ENCODE data around the gene AR.

AR gene

DNA sequence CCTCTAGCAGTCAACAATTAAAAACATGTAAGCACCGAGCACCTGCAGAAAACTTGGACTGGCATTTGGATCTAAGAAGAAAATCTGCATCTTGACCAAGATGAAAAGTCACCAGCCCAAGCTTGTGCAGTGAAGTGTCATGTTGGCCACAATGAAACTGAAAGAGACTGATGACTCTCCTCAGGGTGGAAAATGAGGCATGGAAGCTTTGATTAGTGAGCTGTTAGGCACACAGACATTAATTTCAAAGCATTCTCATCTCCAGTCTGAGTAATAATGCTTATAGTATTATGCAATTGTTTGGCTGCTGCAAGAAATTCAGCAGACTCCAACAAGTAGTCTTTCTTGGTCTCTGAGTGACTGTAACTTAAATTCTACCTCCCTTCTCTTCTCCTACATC is 150.1 kb downstream of the AR start:
- Histone ChIP-seq H3K4me3 (ENCODE audit: low read length) (no peak overlapping the region), H3K36me3 (ENCODE audit: control insufficient read depth, insufficient read depth, low read length) (no peaks in the 10 kb centered on the region), H3K27ac (ENCODE audit: low read length) (no peak overlapping the region), H3K4me1 (ENCODE audit: control insufficient read depth, insufficient read depth, low read length) (no peaks in the 10 kb centered on the region), H3K27me3 (ENCODE audit: control insufficient read depth, insufficient read depth, low read length) (no peaks in the 10 kb centered on the region), H3K9me3 (ENCODE audit: control insufficient read depth, insufficient read depth, low read length) (no peaks in the 10 kb centered on the region)
- WGBS (ENCODE audit: insufficient coverage, insufficient read length) = no CpG with 5 or more reads among the region's 1 CpG
- DNase-seq (ENCODE audit: low read depth, low spot score) = no peak

DNA sequence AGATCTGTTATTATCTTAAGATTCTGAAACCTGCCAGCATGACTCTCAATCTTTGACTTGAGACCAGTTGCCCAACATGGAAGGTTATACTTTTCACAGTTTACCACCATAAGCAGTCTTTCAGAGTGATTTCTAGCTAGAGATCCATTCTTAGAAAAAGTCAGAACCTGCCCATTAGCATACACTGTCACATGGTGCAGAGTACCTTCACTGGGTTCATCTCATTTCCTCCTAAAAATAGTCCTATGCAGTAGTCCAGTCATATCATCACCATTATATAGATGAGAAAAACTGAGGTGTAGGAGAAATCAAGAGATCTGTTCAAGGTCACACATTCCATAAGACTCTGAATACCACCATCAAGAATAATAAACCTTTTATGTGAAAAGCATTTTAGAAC is 153.6 kb downstream of the AR start:
- H3K9me3 ChIP-seq (ENCODE audit: control insufficient read depth, insufficient read depth, low read length) = no peaks in the 10 kb centered on the region

DNA sequence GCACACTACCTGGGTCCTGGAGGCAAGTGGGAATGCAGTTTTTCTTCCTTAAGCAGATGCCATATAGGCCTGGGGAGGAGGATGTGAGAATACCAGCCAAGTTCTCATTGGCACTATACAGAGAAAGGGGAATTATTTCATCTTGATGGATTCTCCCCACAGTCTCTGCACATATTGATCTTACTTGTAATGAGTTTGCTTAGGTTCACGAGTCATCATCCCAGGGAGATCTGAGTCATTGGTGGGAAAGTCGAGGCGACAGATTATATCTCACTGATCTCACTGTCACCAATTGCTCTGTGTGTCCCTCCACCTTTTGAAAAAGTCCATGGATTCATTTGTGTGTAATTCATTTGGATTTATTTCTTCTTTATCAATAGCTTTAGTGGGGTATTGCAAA is 156.8 kb downstream of the AR start:
- no peaks in the 10 kb centered on the region for H3K9me3 ChIP-seq (ENCODE audit: control insufficient read depth, insufficient read depth, low read length)
- no peak overlapping the region for H3K27ac ChIP-seq (ENCODE audit: low read length)
- DNase-seq (ENCODE audit: low read depth, low spot score) = no peak
- H3K4me3 ChIP-seq (ENCODE audit: low read length) = no peak overlapping the region
- no peaks in the 10 kb centered on the region for H3K36me3 ChIP-seq (ENCODE audit: control insufficient read depth, insufficient read depth, low read length)
- H3K4me1 ChIP-seq (ENCODE audit: control insufficient read depth, insufficient read depth, low read length) = no peaks in the 10 kb centered on the region
- H3K27me3 ChIP-seq (ENCODE audit: control insufficient read depth, insufficient read depth, low read length) = no peaks in the 10 kb centered on the region
- no CpG with 5 or more reads among the region's 3 CpGs for WGBS (ENCODE audit: insufficient coverage, insufficient read length)

More for the DNA sequence above, 153.6 kb downstream of the AR start:
- Histone ChIP-seq H3K27ac (ENCODE audit: low read length) (no peak overlapping the region), H3K27me3 (ENCODE audit: control insufficient read depth, insufficient read depth, low read length) (no peaks in the 10 kb centered on the region), H3K36me3 (ENCODE audit: control insufficient read depth, insufficient read depth, low read length) (no peaks in the 10 kb centered on the region), H3K4me3 (ENCODE audit: low read length) (no peak overlapping the region), H3K4me1 (ENCODE audit: control insufficient read depth, insufficient read depth, low read length) (no peaks in the 10 kb centered on the region)
- no peak for DNase-seq (ENCODE audit: low read depth, low spot score)

DNA sequence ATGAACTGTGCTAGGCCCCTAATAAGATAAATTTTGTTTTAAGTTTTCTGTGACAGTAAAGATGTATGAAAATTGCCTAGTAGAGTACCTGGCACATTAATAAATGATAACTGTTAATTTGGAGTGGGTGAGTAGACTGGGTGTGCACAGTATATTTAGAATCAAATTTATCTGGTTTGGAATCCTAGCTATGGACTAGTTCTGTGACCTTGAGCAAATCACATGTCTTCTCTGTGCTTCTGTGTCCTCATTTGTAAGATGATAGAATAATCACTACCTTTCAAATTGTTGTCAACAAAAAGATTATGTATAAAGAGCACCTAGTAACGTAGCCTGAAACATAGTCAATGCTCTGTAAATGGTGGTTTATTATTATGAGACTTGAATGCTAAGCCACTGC is 170.2 kb downstream of the AR start:
- Histone ChIP-seq H3K9me3 (ENCODE audit: control insufficient read depth, insufficient read depth, low read length) (no peaks in the 10 kb centered on the region), H3K27me3 (ENCODE audit: control insufficient read depth, insufficient read depth, low read length) (no peaks in the 10 kb centered on the region), H3K36me3 (ENCODE audit: control insufficient read depth, insufficient read depth, low read length) (no peaks in the 10 kb centered on the region), H3K4me3 (ENCODE audit: low read length) (no peak overlapping the region), H3K4me1 (ENCODE audit: control insufficient read depth, insufficient read depth, low read length) (no peaks in the 10 kb centered on the region), H3K27ac (ENCODE audit: low read length) (no peak overlapping the region)
- no peak for DNase-seq (ENCODE audit: low read depth, low spot score)
- no CpG with 5 or more reads among the region's 1 CpG for WGBS (ENCODE audit: insufficient coverage, insufficient read length)

DNA sequence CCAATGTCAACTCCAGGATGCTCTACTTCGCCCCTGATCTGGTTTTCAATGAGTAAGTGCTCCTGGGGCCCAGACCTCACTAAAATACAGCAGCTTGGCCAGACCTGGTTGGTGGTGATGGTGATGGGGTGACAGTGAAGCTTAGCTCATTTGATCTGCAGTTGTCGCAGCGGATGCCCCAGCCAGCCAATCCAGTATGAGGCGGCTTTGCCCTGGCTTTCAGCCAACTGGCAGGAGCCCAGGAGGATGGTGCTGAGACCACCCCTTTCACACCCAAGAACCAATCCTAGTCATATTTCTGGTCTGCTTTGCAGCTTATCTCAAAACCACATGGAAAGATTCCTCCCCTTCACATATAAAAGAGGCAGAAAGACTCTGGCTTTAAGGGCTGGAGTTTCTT is 173.8 kb downstream of the AR start:
- no CpG with 5 or more reads among the region's 4 CpGs for WGBS (ENCODE audit: insufficient coverage, insufficient read length)
- DNase-seq (ENCODE audit: low read depth, low spot score) = no peak
- Histone ChIP-seq H3K9me3 (ENCODE audit: control insufficient read depth, insufficient read depth, low read length) (no peaks in the 10 kb centered on the region), H3K27me3 (ENCODE audit: control insufficient read depth, insufficient read depth, low read length) (no peaks in the 10 kb centered on the region), H3K36me3 (ENCODE audit: control insufficient read depth, insufficient read depth, low read length) (no peaks in the 10 kb centered on the region), H3K27ac (ENCODE audit: low read length) (no peak overlapping the region), H3K4me3 (ENCODE audit: low read length) (no peak overlapping the region), H3K4me1 (ENCODE audit: control insufficient read depth, insufficient read depth, low read length) (no peaks in the 10 kb centered on the region)

DNA sequence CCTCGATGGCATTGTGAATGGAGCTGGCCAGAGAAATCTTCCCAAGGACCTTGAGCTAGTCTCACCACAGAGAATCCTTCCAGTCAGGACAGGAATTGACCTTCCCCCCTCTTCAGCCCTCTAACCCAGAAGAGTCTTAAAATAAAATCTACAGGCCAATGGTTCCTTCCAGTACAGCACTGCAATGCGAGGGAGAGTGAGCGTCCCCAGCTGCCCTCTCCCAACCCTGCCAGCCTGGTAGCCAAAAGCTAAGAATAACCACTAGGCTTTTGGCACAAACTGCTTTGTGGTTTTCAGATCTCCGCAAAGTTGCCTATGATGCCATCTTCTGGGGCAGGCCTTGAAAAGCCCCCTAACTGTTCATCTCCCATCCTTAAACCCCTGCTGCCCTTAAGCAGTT is 175.1 kb downstream of the AR start:
- H3K4me3 ChIP-seq (ENCODE audit: low read length) = no peak overlapping the region
- no peaks in the 10 kb centered on the region for H3K36me3 ChIP-seq (ENCODE audit: control insufficient read depth, insufficient read depth, low read length)
- no peaks in the 10 kb centered on the region for H3K4me1 ChIP-seq (ENCODE audit: control insufficient read depth, insufficient read depth, low read length)
- no CpG with 5 or more reads among the region's 4 CpGs for WGBS (ENCODE audit: insufficient coverage, insufficient read length)
- DNase-seq (ENCODE audit: low read depth, low spot score) = no peak
- no peaks in the 10 kb centered on the region for H3K9me3 ChIP-seq (ENCODE audit: control insufficient read depth, insufficient read depth, low read length)
- H3K27me3 ChIP-seq (ENCODE audit: control insufficient read depth, insufficient read depth, low read length) = no peaks in the 10 kb centered on the region
- no peak overlapping the region for H3K27ac ChIP-seq (ENCODE audit: low read length)

DNA sequence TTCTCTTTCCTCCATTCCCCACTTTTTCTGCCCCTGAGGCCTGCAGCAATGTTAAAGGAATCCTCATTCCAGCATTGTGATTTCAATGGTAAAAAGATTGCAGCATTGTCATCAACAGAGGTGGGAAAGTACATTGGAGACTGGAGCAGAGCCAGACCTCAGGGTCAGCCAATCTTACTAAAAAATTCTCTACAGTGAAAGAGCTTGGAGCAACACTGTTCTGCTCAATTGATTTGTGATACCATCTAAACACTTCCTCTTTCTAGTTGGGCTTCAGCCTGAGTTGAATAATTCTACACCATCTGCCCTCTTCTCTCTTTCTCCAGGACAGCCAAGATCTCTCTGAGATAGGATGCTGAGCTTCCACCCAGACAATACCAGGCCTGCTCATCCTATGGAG is 176.5 kb downstream of the AR start:
- Histone ChIP-seq H3K36me3 (ENCODE audit: control insufficient read depth, insufficient read depth, low read length) (no peaks in the 10 kb centered on the region), H3K27ac (ENCODE audit: low read length) (no peak overlapping the region), H3K4me1 (ENCODE audit: control insufficient read depth, insufficient read depth, low read length) (no peaks in the 10 kb centered on the region), H3K4me3 (ENCODE audit: low read length) (no peak overlapping the region), H3K9me3 (ENCODE audit: control insufficient read depth, insufficient read depth, low read length) (no peaks in the 10 kb centered on the region), H3K27me3 (ENCODE audit: control insufficient read depth, insufficient read depth, low read length) (no peaks in the 10 kb centered on the region)
- no peak for DNase-seq (ENCODE audit: low read depth, low spot score)

DNA sequence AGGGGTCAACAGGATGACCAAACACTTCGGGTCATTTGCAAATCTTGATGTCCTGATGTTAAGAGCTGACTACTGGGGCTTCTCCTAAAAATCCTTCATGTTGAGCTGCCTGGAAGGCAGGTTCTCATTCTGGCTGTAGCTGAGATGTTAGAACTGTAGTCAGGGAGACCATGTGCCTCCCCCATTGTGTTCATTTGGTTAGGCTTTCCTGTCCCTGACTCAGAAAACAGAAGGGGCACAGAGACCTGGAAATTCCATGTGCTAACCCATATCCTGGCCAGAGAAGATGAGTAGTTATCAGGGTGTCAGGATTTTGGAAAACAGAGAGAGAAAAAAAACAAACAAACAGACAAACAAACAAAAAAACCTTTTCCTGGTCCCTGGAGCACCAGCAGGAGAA is 177.5 kb downstream of the AR start:
- H3K4me1 ChIP-seq (ENCODE audit: control insufficient read depth, insufficient read depth, low read length) = no peaks in the 10 kb centered on the region
- WGBS (ENCODE audit: insufficient coverage, insufficient read length) = no CpG with 5 or more reads among the region's 1 CpG
- no peak overlapping the region for H3K27ac ChIP-seq (ENCODE audit: low read length)
- H3K27me3 ChIP-seq (ENCODE audit: control insufficient read depth, insufficient read depth, low read length) = no peaks in the 10 kb centered on the region
- no peak for DNase-seq (ENCODE audit: low read depth, low spot score)
- no peaks in the 10 kb centered on the region for H3K36me3 ChIP-seq (ENCODE audit: control insufficient read depth, insufficient read depth, low read length)
- no peak overlapping the region for H3K4me3 ChIP-seq (ENCODE audit: low read length)
- no peaks in the 10 kb centered on the region for H3K9me3 ChIP-seq (ENCODE audit: control insufficient read depth, insufficient read depth, low read length)

DNA sequence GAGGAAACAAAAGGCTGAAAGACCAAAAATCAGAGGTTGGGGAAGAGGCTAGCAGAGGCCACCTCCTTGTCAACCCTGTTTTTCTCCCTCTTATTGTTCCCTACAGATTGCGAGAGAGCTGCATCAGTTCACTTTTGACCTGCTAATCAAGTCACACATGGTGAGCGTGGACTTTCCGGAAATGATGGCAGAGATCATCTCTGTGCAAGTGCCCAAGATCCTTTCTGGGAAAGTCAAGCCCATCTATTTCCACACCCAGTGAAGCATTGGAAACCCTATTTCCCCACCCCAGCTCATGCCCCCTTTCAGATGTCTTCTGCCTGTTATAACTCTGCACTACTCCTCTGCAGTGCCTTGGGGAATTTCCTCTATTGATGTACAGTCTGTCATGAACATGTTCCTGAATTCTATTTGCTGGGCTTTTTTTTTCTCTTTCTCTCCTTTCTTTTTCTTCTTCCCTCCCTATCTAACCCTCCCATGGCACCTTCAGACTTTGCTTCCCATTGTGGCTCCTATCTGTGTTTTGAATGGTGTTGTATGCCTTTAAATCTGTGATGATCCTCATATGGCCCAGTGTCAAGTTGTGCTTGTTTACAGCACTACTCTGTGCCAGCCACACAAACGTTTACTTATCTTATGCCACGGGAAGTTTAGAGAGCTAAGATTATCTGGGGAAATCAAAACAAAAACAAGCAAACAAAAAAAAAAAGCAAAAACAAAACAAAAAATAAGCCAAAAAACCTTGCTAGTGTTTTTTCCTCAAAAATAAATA is 179.9 kb downstream of the AR start:
- H3K4me1 ChIP-seq (ENCODE audit: control insufficient read depth, insufficient read depth, low read length) = no peaks in the 10 kb centered on the region
- no peaks in the 10 kb centered on the region for H3K27me3 ChIP-seq (ENCODE audit: control insufficient read depth, insufficient read depth, low read length)
- H3K4me3 ChIP-seq (ENCODE audit: low read length) = no peak overlapping the region
- no peaks in the 10 kb centered on the region for H3K9me3 ChIP-seq (ENCODE audit: control insufficient read depth, insufficient read depth, low read length)
- WGBS (ENCODE audit: insufficient coverage, insufficient read length) = no CpG with 5 or more reads among the region's 5 CpGs
- H3K27ac ChIP-seq (ENCODE audit: low read length) = no peak overlapping the region
- DNase-seq (ENCODE audit: low read depth, low spot score) = no peak
- no peaks in the 10 kb centered on the region for H3K36me3 ChIP-seq (ENCODE audit: control insufficient read depth, insufficient read depth, low read length)

DNA sequence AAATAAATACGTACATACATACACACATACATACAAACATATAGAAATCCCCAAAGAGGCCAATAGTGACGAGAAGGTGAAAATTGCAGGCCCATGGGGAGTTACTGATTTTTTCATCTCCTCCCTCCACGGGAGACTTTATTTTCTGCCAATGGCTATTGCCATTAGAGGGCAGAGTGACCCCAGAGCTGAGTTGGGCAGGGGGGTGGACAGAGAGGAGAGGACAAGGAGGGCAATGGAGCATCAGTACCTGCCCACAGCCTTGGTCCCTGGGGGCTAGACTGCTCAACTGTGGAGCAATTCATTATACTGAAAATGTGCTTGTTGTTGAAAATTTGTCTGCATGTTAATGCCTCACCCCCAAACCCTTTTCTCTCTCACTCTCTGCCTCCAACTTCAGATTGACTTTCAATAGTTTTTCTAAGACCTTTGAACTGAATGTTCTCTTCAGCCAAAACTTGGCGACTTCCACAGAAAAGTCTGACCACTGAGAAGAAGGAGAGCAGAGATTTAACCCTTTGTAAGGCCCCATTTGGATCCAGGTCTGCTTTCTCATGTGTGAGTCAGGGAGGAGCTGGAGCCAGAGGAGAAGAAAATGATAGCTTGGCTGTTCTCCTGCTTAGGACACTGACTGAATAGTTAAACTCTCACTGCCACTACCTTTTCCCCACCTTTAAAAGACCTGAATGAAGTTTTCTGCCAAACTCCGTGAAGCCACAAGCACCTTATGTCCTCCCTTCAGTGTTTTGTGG is 180.7 kb downstream of the AR start:
- DNase-seq (ENCODE audit: low read depth, low spot score) = no peak
- Histone ChIP-seq H3K4me1 (ENCODE audit: control insufficient read depth, insufficient read depth, low read length) (no peaks in the 10 kb centered on the region), H3K27ac (ENCODE audit: low read length) (no peak overlapping the region), H3K36me3 (ENCODE audit: control insufficient read depth, insufficient read depth, low read length) (no peaks in the 10 kb centered on the region), H3K4me3 (ENCODE audit: low read length) (no peak overlapping the region), H3K27me3 (ENCODE audit: control insufficient read depth, insufficient read depth, low read length) (no peaks in the 10 kb centered on the region), H3K9me3 (ENCODE audit: control insufficient read depth, insufficient read depth, low read length) (no peaks in the 10 kb centered on the region)
- WGBS (ENCODE audit: insufficient coverage, insufficient read length) = no CpG with 5 or more reads among the region's 5 CpGs

DNA sequence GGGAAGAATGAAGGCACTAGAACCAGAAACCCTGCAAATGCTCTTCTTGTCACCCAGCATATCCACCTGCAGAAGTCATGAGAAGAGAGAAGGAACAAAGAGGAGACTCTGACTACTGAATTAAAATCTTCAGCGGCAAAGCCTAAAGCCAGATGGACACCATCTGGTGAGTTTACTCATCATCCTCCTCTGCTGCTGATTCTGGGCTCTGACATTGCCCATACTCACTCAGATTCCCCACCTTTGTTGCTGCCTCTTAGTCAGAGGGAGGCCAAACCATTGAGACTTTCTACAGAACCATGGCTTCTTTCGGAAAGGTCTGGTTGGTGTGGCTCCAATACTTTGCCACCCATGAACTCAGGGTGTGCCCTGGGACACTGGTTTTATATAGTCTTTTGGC is 181.7 kb downstream of the AR start:
- H3K4me3 ChIP-seq (ENCODE audit: low read length) = no peak overlapping the region
- DNase-seq (ENCODE audit: low read depth, low spot score) = no peak
- no peaks in the 10 kb centered on the region for H3K36me3 ChIP-seq (ENCODE audit: control insufficient read depth, insufficient read depth, low read length)
- WGBS (ENCODE audit: insufficient coverage, insufficient read length) = no CpG with 5 or more reads among the region's 2 CpGs
- no peaks in the 10 kb centered on the region for H3K4me1 ChIP-seq (ENCODE audit: control insufficient read depth, insufficient read depth, low read length)
- no peaks in the 10 kb centered on the region for H3K9me3 ChIP-seq (ENCODE audit: control insufficient read depth, insufficient read depth, low read length)
- H3K27me3 ChIP-seq (ENCODE audit: control insufficient read depth, insufficient read depth, low read length) = no peaks in the 10 kb centered on the region
- H3K27ac ChIP-seq (ENCODE audit: low read length) = no peak overlapping the region
